GM21529 (cell line): Measurements from ENCODE around the gene SHH.

Experiments
- ATAC-seq: cut with Tn5 transposase; IDR thresholded peaks from one replicate; pipeline ENCODE4 v1.9.1; 2021; ENCODE audit not compliant: unreplicated experiment

The SHH gene

DNA sequence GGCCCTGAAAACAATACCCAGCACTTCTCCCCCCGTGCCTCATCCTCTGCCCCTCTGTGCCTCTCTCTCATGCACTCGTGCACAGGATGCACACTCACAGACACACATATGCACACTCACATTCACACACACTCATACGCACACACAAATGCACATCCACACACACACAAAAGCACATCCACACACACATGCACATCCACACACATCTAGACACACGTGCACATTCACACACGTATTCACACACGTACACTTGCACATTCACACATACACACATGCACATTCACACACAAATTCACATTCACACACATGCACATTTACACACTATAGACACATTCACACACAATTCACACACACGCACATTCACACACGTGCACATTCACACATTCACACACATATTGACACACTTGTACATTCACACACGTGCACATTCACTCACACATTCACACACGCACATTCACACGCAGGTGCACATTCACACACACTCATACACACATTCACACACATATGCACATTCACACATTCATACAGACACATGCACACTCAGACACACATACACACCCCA, 19.2 kb downstream of the SHH start:
- no peak for ATAC-seq

DNA sequence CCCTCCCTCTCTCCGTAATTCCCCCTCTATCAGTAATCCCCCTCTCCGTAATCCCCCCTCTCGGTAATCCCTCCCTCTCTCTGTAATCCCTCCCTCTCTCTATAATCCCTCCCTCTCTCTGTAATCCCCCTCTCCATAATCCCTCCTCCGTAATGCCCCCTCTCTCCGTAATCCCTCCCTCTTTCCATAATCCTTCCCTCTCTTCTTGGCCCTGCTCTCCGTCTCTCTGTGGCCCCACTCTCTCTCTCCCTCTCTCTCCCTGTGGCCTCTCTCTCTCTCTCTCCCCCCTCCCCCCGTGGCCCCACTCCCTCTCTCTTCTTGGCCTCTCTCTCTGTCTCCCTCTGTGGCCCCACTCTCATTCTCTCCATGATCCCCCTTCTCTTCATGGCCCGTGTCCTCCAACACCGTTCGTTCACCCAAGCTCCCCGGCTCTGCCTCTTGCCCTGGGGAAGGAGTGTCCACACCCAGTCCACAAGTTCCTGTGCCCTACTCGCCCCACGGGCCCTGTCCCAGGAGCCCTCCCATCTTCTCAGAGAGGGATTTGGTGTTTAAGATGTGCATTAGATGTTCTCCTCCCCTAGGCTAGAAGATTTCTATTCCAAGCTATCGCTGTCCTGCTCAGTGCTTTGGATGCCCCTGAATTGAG, 19.8 kb downstream of the SHH start:
- ATAC-seq: no peak

DNA sequence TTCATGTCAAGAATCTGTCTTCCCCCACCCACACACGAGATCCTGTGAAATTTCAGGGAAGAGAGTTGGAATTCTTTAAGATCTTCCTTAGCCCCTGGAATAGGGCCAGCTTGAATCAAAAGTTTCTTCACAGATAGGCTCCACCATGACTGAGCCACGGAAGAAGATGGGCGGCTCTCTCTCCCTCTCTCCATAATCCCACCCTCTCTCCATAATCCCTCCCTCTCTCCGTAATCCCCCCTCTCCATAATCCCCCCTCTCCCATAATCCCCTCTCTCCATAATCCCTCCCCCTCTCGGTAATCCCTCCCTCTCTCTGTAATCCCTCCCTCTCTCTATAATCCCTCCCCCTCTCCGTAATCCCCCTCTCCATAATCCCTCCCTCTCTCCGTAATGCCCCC, 20.4 kb downstream of the SHH start:
- ATAC-seq: no peak

DNA sequence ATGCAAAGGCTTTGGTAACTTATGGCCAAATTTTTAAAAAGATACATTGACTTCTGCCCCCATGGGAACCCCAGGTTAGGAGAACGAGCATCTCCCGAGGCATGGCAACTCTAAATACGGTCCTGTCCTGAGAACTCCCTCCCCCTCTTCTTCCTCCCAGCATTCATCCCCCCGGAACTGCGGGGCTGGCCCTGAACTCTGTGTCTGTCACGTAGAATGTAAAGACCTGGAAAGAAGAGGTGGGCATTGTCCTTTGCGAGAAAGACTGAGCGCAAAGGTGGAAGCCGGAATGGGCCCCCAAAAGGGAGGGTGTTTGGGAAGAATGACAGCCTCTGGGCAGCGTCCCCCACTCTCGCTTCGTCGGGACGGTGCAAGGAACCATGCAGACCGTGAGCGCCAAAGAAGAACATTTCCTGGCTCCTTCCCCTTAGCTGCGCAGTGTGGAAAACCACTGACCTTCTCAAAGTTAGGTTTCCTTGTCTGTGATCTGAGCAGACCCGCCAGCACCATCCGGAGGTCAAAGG, 21.0 kb downstream of the SHH start:
- ATAC-seq: no peak

DNA sequence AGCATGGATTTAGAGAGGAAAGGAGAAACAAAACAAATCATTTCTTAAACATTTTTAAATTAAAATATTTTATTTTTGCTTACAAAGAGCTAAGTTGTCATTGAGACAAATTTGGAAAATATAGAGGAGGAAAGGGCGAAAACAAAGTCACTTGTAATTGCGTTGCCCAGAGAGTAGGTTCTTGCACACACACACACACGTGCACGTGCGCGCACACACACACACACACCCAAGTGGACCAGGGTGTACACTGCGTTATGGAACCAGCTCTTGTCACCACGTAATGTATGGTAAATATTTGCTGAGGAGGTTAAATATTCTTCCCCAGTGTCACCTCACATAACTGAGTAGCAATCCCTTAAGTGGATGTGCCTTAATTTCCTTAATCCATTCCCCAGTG, 21.6 kb downstream of the SHH start:
- ATAC-seq: no peak

DNA sequence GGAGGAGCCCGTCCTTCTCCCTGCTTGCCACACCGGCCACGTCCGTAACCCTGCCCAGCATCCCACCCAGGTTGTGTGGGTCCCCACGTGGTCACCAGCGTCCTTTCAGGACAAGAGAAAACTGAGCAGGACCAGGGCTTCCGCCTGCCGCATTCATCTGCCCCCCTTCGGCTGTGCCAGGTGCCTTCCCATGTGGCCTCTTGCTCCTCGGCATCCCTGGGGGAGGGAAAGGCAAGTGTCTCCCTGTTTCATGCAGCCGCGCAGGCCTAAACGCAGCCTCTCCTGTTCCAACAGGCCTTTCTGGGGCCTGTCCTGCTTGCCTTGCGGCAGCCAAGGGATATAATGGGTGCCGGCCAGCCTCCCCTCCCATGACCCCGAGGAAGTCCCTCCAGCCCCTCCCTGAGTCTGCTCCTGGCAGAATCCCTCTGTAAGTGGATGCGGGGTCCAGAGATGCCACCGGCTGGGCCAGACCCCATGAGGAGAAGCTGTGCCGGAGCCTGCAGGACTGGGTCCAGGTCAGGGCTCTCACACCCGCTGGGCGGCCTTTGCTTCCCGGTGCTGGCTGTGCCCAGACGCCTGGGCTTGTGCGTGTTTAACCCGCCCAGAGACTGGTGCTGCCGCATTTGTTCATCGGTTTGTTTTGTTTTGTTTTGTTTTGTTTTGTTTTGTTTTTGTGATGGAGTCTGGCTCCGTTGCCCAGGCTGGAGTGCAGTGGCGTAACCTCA, 23.1 kb downstream of the SHH start:
- no peak for ATAC-seq

DNA sequence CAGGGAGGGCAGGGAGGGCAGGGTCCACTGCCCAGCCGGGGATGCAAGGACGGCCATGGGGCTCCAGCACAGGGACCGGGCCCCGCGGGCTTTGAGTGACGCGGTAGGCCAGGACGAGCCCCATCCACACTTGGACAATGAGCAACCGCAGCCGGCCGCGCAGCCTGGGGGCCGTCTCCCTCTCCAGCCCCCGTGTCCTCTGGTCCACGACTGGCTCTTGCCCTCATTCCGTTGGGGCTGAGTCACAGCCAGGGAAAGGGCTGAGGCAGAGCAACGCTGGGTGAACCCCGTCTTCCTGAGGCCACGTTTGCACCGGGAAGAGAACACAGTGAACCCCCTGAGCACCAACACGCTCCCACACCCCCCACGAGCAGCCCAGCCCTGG, 23.7 kb downstream of the SHH start:
- ATAC-seq: no peak

DNA sequence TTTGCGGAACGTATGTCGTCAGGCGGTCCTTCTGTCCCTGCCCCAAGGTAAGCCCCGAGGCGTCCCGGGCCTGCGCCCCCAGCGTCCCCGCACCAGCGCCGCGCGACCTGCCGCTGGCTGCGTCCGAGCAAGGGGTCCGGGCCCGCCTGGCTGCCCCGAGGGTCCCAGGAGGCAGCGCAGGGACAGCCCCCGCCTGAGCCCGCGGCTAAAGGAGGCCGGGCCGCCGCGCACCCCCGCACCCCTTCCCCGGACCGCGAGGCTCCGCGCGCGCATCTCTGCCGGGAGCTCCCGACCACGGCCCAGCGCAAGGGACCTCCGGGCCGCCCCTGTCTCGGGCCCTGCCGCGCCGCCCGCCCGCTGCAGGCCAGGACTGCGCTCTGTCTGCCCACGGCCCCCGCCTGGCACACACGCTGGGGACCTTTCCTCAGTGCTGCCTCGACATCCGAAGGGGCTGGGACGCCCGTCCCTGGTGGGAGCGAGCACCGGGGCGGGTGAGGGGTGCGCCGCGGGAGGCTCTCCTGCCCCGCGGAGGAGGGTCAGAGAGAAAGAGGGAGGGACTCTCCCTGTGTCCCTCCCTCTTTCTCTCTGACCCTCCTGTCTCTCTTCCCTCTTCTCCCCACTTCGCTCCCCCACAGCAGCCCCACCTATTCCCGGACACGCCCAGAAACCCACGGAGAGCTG, 25.0 kb downstream of the SHH start:
- no peak for ATAC-seq

DNA sequence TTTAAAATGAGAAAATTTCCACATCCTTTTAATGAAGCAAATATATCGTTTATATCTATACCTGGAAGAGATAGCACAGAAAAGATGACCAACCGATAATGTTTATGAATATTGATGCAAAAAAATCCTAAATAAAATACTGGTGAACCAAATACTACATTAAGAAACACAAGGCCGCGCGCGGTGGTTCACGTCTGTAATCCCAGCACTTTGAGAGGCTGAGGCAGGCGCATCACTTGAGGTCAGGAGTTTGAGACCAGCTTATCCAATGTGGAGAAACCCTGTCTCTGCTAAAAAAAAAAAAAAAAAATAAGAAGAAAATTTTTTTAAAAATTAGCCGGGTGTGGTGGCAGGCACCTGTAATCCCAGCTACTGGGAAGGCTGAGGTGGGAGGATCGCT, 25.8 kb downstream of the SHH start:
- no peak for ATAC-seq

DNA sequence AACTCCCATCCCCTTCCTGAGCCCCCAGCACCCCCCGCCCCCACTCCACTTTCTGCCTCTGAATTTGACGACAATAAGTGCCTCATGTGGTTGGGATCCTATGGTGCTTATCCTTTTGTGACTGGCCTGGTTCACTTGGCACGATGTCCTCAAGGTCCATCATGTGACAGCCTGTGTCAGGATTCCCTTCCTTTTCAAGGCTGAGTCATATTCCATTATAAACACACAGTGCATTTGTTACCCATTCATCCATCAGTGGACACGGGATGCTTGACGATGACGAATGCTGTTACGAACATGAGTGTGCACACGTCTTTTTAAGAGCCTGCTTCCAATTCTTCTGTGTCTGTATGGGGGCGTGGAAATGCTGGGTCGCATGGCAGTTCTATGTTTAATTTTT, 26.7 kb downstream of the SHH start:
- ATAC-seq: no peak

DNA sequence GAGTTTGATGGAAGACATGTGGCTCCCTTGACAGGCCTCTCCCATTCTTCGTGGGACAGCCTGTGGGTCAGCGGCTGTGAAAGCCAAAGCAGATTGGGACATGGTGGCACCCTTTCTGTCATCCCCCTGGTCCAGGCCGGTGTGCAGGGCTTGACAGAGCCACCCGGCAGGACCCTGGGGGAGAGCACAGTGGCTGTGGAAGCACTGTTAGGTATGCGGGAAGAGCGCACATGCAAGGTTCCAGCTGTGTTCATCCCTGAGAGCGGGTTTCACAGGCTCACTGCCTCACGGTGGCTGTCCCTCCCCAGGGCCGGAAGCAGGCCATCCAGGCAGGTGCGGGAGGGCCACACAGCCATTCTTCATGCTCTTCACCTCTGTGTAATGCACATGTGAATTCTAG, 29.8 kb downstream of the SHH start:
- ATAC-seq: no peak

DNA sequence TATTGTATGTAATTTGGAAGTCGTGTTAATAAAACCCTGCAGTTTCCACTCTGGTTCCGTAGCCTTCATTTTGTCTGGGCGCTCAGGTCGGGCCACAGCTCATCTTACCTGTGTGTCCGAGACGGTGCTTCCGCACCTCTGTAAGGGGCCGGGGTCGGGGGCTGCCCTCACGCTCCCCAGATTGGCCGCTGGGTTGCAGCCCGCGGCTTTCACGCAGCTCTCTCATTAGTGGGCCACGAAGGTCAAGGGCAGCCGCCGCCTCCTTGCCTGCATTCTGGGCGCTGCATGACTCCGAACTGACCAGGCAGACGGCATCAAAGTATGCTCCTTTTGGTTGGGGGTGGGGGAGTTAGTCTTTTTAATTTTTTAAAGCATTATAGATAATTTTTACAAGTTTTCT, 30.8 kb downstream of the SHH start:
- ATAC-seq: no peak

DNA sequence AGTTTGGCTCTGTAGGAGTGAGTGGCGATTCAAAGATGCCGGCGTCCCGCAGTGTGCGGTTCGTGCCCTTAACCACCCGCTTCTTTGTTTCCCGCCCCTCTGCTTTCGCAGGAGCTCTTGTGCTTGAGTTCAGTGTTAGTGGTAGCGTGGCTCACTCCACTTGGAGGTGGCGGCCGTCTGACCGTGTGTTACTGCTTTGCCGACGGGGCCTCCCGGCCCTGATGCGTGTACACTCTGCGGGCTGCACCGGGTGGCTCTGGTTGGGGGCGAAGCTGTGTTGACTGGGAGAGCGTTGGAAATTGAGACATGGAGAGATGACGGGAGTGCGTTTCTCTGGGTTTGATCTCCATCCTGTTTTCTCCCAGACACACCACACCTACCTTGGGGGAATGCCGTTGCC, 31.4 kb downstream of the SHH start:
- ATAC-seq: no peak

DNA sequence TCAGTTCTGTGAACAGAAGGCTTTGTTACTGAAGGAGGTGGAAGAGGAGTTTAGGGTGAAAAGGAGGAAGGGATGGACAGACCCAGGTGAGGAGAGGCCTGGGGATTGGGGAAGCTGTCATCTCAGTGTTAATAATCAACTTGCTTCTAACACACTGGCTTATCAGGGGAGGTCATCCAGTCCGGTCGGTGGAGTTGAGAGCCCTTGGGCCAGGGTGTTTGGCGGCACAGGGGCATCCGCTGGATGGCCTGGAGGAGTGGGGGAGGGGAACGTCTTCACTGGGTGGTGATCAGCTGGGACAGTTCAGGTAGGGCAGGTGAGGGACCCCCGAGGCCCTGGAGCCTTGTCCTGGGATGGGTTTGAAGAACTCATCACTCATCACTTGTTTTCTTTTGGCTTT, 33.9 kb downstream of the SHH start:
- ATAC-seq: no peak

DNA sequence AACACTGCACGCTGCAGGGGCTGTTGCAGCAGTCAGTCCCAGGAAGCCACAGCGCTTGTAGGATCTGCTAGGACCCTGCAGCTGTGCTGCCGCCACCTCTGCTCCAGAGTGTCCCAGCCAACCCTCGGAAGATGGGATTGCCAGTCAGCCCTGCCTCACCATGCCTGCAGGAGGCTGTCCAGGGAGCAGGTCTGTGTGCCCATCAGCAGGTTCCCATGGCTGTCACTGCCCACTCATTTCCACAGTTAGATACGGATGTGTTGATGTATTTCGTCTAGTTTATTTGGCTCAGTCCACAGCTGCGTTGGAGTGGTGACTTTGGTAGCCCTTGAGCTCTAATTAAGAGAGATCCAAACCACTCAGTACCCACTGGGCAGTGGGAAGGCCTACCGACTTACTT, 35.7 kb downstream of the SHH start:
- no peak for ATAC-seq

DNA sequence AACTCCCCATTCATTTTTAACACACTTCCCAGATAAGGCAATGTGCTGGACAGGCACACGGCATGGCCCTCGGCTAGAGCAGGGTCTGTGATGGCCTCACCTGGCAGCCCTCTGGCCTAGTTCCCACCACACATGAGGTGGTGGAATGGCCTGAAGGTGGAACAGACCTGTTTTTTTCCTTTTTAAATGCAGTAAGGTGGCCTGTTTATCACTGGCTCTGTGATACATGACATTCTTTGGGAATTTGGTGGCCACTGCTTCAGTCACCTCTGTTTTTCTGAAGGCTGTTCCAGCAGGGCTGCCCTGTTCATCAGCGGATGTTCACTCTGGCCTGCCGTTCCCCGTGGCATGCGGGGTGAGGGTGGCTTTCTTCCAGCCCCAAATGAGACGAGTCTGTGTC, 36.6 kb downstream of the SHH start:
- ATAC-seq: no peak

DNA sequence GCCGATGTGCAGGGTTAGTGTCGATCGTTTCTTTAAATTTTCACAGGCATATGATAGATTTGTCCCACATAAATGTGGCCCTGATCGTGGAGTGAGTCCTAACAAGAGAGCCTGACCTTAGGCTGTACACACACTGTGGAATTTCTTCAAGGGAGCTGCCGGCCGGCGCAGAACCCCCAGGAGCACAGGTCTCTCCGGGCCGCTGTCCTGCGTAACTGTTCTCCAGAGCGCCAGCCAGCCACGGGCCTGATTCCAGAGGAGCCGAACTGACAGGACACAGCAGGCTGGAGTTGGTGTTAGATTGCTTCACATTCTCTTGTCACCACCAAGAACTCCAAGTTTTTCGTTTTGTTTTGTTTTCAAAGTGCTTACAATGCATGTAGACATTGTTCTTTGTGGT, 37.3 kb downstream of the SHH start:
- ATAC-seq: no peak

DNA sequence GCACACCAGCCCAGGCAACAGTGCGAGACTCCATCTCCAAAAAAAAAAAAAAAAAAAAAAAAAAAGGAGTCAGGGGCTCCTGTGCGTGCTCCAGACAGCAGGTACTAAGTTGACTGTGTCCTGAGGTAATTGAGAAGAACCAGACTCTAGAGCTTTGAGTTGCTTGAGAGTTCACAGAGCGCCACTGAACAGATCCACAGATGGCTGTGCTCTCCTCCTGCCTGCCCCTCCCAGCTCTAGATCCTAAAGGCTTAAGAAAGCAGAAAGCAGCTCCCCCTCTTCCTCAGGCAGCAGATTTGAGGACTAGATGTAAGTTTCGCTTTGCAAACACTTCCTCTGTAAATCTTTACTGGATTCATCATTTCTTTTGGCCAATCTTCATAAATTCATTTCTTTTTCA, 38.7 kb downstream of the SHH start:
- ATAC-seq: no peak

DNA sequence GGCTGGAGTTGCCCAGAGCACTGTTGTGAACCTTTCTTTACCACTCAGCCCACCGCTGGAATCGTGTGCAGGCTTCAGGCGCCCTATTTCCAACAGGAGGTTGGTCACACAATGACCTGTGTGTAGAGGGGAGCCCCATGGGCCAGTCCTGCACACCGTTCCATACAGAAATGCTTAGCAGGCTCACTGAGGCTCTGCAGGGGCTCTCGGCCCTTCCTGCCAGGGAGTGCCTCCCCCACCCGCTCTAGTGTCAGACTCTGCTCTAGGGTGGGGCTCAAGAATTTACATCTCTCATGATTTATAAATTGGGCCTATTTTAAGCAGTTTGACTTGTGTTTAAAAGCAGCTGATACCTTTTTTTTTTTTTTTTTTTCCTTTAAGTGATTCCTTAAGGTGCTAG, 42.0 kb downstream of the SHH start:
- no peak for ATAC-seq

DNA sequence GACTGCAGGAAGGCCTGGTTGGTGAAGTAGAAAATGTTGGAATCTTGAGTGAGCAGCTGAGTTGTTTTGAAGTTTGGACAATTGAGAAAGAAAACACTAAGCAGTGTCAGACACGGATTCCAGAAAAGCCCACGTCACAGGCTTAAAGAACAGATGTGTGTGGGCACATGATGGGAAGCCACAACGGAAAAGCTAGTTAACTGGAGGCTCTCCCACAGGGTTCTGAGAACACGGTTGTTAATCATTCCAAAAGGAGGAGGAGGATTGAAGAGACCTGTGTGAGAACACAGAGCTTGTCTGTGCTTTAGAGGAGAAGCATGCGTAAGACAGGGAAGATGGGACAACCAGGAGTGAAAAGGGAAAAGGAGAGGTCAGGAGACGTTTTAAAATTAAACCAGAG, 42.6 kb downstream of the SHH start:
- ATAC-seq: no peak

DNA sequence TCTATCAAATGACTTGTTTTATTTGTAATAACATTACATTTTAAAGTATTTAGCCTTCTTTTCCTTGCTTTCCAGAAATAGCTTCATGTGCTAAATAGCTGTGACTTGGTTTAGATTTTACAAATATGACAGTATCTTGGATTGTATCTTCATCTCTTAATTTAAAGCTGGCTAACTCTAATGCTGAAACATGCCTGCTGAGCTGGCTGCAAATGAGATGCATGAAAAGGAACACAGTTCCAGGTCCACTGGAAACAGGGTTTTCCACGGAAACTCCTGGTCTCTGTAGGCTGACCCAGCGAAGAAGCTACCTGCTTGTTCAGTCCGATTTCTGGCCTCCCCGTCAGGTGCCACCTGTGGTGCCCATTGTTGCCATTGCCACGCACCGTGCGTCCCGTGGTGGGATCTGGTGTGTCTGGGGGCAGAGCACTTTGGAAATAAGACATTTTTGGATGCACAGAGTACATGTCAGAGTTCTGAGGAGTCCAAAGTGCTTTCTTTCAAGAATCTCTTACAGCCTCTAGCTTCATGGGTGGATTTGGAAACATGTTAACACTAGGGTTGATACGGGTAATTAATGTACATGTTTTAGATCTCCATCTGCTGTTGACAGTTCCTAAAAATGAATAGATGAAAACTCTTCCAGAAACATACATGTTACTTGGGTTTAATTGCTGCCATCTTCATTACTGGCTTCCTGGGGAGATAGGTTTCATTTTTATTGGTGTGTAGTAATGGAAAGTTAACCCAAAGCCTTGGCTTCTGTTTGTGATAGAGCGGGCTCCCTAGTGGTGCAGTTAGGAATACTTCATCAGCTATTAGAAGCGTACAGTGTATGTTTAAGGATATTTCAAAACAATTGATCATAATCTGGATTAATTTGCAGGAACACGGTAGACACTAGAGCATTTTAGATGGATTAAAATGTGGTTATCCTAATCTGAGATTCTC, 45.0 kb downstream of the SHH start:
- no peak for ATAC-seq
